B cell (primary cell): ENCODE data around the gene CCNT1. TPM values are rescaled to one million over a fixed set of nuclear protein-coding genes. Genes with fewer than 3 reads are reported as not detected.

Experiments used
- ATAC-seq: fragments of 200-7000 bp; cut with Tn5 transposase; one replicate; pipeline ENCODE4 v1.10.0; 2021; ENCODE audit warnings: low read depth, mild to moderate bottlenecking, moderate number of reproducible peaks, moderate library complexity
- CTCF ChIA-PET: fragments of 350-600 bp; sonication (Branson Sonifier 250); formaldehyde crosslinking; loops from one replicate; lab custom pipeline; 2021; ENCODE audit warnings: antibody characterized with exemption, inconsistent platforms; lab: Charles Lee
- POLR2A ChIA-PET: fragments of 350-600 bp; sonication (Branson Sonifier 250); formaldehyde crosslinking; loops from one replicate; lab custom pipeline; 2021; ENCODE audit warnings: antibody characterized with exemption; lab: Charles Lee
- DNase-seq: peaks from one replicate; pipeline ENCODE4 v3.0.0; 2013
- H2AFZ ChIP-seq: 2 replicates; pipeline ENCODE4 v1.6.1; 2012; ENCODE audit warnings: mild to moderate bottlenecking, low read depth, low read length; ENCODE audit not compliant: insufficient read depth, poor library complexity, severe bottlenecking
- H3K27ac ChIP-seq, 2 donors: 1 replicate in 1 of 2; 2 replicates in 1 of 2; pipeline ENCODE4 v1.5.1; 2012 to 2013; ENCODE audit warnings: low read length in 2 of 2, mild to moderate bottlenecking in 2 of 2, moderate library complexity in 1 of 2
- H3K27me3 ChIP-seq, 4 experiments: fragments of 200-600 bp in 1 of 4; sonication (generic) in 1 of 4; replicated peaks in 1 of 4; 1 replicate in 2 of 4; 2 replicates in 2 of 4; pipeline versions ENCODE4 v1.6.1 to v1.7.0; 2013 to 2016; ENCODE audit warnings: low read length in 3 of 4, mild to moderate bottlenecking in 2 of 4, mixed read lengths in 1 of 4, moderate library complexity in 1 of 4; ENCODE audit not compliant: insufficient read depth in 4 of 4, control insufficient read depth in 3 of 4; ENCODE audit errors: control extremely low read depth in 1 of 4
- H3K36me3 ChIP-seq, 2 experiments: replicated peaks in 1 of 2; 1 replicate in 1 of 2; 2 replicates in 1 of 2; pipeline versions ENCODE4 v1.6.1 to v1.7.1; 2013; ENCODE audit warnings: low read length in 1 of 2; ENCODE audit not compliant: insufficient read depth in 2 of 2, control insufficient read depth in 1 of 2; ENCODE audit errors: control extremely low read depth in 1 of 2, extremely low read depth in 1 of 2
- H3K4me1 ChIP-seq, 2 donors: fragments of 200-600 bp in 1 of 2; sonication (generic) in 1 of 2; 1 replicate in 1 of 2; 2 replicates in 1 of 2; pipeline versions ENCODE4 v1.5.1 to v1.6.1; 2013 to 2017; ENCODE audit warnings: low read length in 2 of 2; ENCODE audit not compliant: control insufficient read depth in 2 of 2, insufficient read depth in 2 of 2
- H3K4me2 ChIP-seq: replicated peaks from 2 replicates; pipeline ENCODE3; 2012; ENCODE audit warnings: mild to moderate bottlenecking, low read depth, low read length; ENCODE audit not compliant: poor library complexity, severe bottlenecking
- H3K4me3 ChIP-seq, 5 experiments: fragments of 200-600 bp in 1 of 5; sonication (generic) in 1 of 5; 1 replicate in 3 of 5; 2 replicates in 2 of 5; pipeline versions ENCODE4 v1.5.1 to v1.7.0; 2011 to 2016; ENCODE audit warnings: low read length in 4 of 5, mild to moderate bottlenecking in 4 of 5, low read depth in 2 of 5, control low read depth in 1 of 5, moderate library complexity in 1 of 5; ENCODE audit not compliant: insufficient read depth in 1 of 5; ENCODE audit errors: control extremely low read depth in 1 of 5, extremely low read depth in 1 of 5
- H3K79me2 ChIP-seq: fragments of 200-600 bp; sonication (generic); one replicate; pipeline ENCODE4 v1.6.0; 2016; ENCODE audit warnings: low read length; ENCODE audit not compliant: control insufficient read depth, insufficient read depth
- H3K9ac ChIP-seq: fragments of 200-600 bp; sonication (generic); 2 replicates; pipeline ENCODE4 v1.6.1; 2017; ENCODE audit warnings: mild to moderate bottlenecking, low read length, moderate library complexity
- H3K9me3 ChIP-seq, 3 donors: one replicate each; pipeline versions ENCODE4 v1.6.1 to v1.7.1; 2013; ENCODE audit warnings: low read length in 2 of 3; ENCODE audit not compliant: control insufficient read depth in 2 of 3, insufficient read depth in 1 of 3; ENCODE audit errors: control extremely low read depth in 1 of 3
- H4K20me1 ChIP-seq: 2 replicates; pipeline ENCODE4 v1.6.0; 2012; ENCODE audit warnings: mild to moderate bottlenecking, low read length; ENCODE audit not compliant: insufficient read depth, control insufficient read depth, poor library complexity, severe bottlenecking
- H3K27ac Mint-ChIP-seq: one replicate; pipeline ENCODE4 v1.8.0; 2021; ENCODE audit warnings: mixed read lengths
- H3K27me3 Mint-ChIP-seq: one replicate; pipeline ENCODE4 v1.8.0; 2021; ENCODE audit warnings: mixed read lengths
- H3K4me1 Mint-ChIP-seq: one replicate; pipeline ENCODE4 v1.8.0; 2021; ENCODE audit warnings: mixed read lengths
- H3K4me3 Mint-ChIP-seq: one replicate; pipeline ENCODE4 v1.8.0; 2021; ENCODE audit warnings: mixed read lengths
- H3K9me3 Mint-ChIP-seq: one replicate; pipeline ENCODE4 v1.8.0; 2022; ENCODE audit warnings: mixed read lengths; ENCODE audit not compliant: insufficient read depth
- CTCF ChIP-seq: fragments of 200-600 bp; IDR thresholded peaks from one replicate; pipeline ENCODE4 v1.8.0; 2022; ENCODE audit warnings: antibody characterized with exemption, mild to moderate bottlenecking
- EZH2 ChIP-seq: IDR thresholded peaks from 2 replicates; pipeline ENCODE4 v1.6.1; 2012; ENCODE audit warnings: borderline replicate concordance, low read depth, mild to moderate bottlenecking, moderate library complexity, low read length; ENCODE audit not compliant: insufficient read depth, poor library complexity, severe bottlenecking
- WGBS: methylation state at CpG from one replicate; pipeline ENCODE4 v1.1.5; 2013; ENCODE audit warnings: missing lambda C conversion rate; ENCODE audit not compliant: insufficient coverage; 5-methylcytosine and 5-hydroxymethylcytosine counted together
- intact Hi-C: fragments of 100-400 bp; cut with micrococcal nuclease; formaldehyde crosslinking; loops from one replicate; pipeline ENCODE4 v1.10.0; 2022
- polyA plus RNA-seq: library from polyadenylated mRNA; depleted of rRNA; stranded (reverse); fragments of >200 nt; gene quantifications from 2 replicates; pipeline ENCODE4 v1.2.3, GENCODE V29; 2012
- total RNA-seq, 2 donors: library from RNA; stranded (reverse); fragments of 120-200 nt in 1 of 2; gene quantifications; 1 replicate in 1 of 2; 2 replicates in 1 of 2; pipeline versions ENCODE4 v1.2.3 to v1.2.4, GENCODE V29; 2013 to 2022

CCNT1 gene
- total and polyA plus RNA-seq, 2 donors (not counting 1 experiment from before 2014, with no cell fraction given): 13.9 to 77.3 TPM

GRCh38 chr12:48681710-48682532, 34.6 kb downstream of the CCNT1 start, which contains the start of gene KANSL2:
KANSL2 (minus strand) TSS chr12:48682238; CDS start chr12:48681632, 606 bp downstream.
- CTCF ChIA-PET: interaction anchor here (1.3 to 1.7 kb wide), 3 partner anchors 12 to 113 kb away, joined by 4 to 6 read pairs (median 5); partner anchors contain the start of gene CCNT1
- H3K4me2 ChIP-seq: peak within 1 kb of the TSS; percentile 89
- H4K20me1 ChIP-seq: peaks cover 32% of the 10 kb centered on the region
- under 1% methylated on average over 64 of the region's 64 CpGs for WGBS
- ATAC-seq: peak; percentile 98
- H3K27ac Mint-ChIP-seq: peak within 1 kb of the TSS; percentile 98
- H3K9ac ChIP-seq: peak within 1 kb of the TSS; percentile 97
- peak within 1 kb of the TSS; percentile 94 for H3K4me3 Mint-ChIP-seq
- H3K27me3 ChIP-seq: no peaks in the 10 kb centered on the region
- H3K27ac ChIP-seq: peak within 1 kb of the TSS; percentile 93 to 95
- H3K4me1 ChIP-seq: peaks cover 28 to 41% of the 10 kb centered on the region in 2 donors
- H2AFZ ChIP-seq: peak within 1 kb of the TSS; percentile 86
- peaks cover 44% of the 10 kb centered on the region for H3K4me1 Mint-ChIP-seq
- no peaks in the 10 kb centered on the region for H3K9me3 ChIP-seq
- peak within 1 kb of the TSS; percentile 92 to 97 (median 96) for H3K4me3 ChIP-seq
- peak; percentile 96 for DNase-seq
- POLR2A ChIA-PET: interaction anchor here (1.2 kb wide), 1 partner anchor 35 kb away, joined by 8 read pairs; the partner anchor contains the start of gene CCNT1
- peaks cover 53% of the 10 kb centered on the region for H3K79me2 ChIP-seq
- peaks cover 9 to 25% of the 10 kb centered on the region in 2 experiments for H3K36me3 ChIP-seq
- no peaks in the 10 kb centered on the region for H3K9me3 Mint-ChIP-seq
- H3K27me3 Mint-ChIP-seq: no peaks in the 10 kb centered on the region
- intact Hi-C loops: loop anchor here (1.0 kb wide), 1 partner anchor 34 kb away; the partner anchor contains the start of gene CCNT1
- TF ChIP-seq EZH2: no peak
- no peak for TF ChIP-seq CTCF

GRCh38 chr12:48681399-48681709, 35.2 kb downstream of the CCNT1 start:
- Histone ChIP-seq H3K9ac (peak overlapping the region; percentile 97), H3K36me3 (peaks cover 9 to 31% of the 10 kb centered on the region in 2 experiments), H3K27ac (peak overlapping the region; percentile 93 to 95), H2AFZ (peak overlapping the region; percentile 86), H3K27me3 (no peaks in the 10 kb centered on the region), H3K4me3 (peak overlapping the region; percentile 92 to 97 (median 96)), H3K79me2 (peaks cover 58% of the 10 kb centered on the region), H3K9me3 (no peaks in the 10 kb centered on the region), H3K4me1 (peaks cover 28 to 41% of the 10 kb centered on the region in 2 donors), H4K20me1 (peaks cover 32% of the 10 kb centered on the region), H3K4me2 (peak overlapping the region; percentile 89)
- ATAC-seq (no peak), DNase-seq (no peak)
- no peaks in the 10 kb centered on the region for H3K9me3 Mint-ChIP-seq
- POLR2A ChIA-PET: no interaction called here
- H3K27me3 Mint-ChIP-seq: no peaks in the 10 kb centered on the region
- CTCF ChIA-PET: interaction anchor here (0.7 kb wide), 1 partner anchor 63 kb away, joined by 4 read pairs; no protein-coding TSS in a partner anchor
- peaks cover 47% of the 10 kb centered on the region for H3K4me1 Mint-ChIP-seq
- peak overlapping the region; percentile 98 for H3K27ac Mint-ChIP-seq
- TF ChIP-seq CTCF (no peak), EZH2 (no peak)
- intact Hi-C loops: no loop called here
- 0% methylated on average over 9 of the region's 11 CpGs for WGBS
- peak overlapping the region; percentile 94 for H3K4me3 Mint-ChIP-seq
